Activated CD4-positive, alpha-beta T cell treated with anti-CD3 and anti-CD28 coated beads, Interleukin-2, amount 50 U/mL, for 16 hours (primary cell): ENCODE data around the gene DYNC1I1.

ENCODE experiments used
- DNase-seq: peaks from one replicate; pipeline ENCODE4 v3.0.0-alpha.2; 2020

The DYNC1I1 gene

DNA sequence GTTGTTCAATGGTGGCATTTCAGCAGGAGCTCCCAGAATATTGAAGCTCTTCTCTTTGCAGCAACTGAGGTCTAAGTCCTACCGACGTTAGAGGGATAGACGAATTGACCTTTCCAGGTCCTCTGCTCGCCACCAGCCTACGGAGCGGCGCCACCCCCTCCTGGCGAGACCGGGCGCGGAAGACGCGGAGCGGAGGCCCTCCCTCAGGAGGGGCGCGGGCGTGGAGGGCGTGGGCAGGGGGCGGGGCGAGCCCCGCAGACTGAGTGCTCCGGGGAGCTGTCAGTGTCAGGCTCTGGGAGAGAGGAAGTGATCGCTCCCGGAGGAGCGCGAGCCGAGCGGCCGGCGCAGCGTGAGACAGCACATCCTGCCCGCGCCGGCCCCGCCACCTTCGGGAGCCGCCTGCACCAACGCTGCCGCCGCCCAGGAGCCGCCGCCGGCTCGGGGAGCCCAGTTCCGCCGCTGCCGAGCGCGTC is at the start of gene DYNC1I1:
TSS of gene DYNC1I1 (plus strand) at position 257 of the 473 bp plus-strand sequence. CDS start 32,176 bp downstream, outside the sequence.
- DNase-seq = peak; percentile 46

DNA sequence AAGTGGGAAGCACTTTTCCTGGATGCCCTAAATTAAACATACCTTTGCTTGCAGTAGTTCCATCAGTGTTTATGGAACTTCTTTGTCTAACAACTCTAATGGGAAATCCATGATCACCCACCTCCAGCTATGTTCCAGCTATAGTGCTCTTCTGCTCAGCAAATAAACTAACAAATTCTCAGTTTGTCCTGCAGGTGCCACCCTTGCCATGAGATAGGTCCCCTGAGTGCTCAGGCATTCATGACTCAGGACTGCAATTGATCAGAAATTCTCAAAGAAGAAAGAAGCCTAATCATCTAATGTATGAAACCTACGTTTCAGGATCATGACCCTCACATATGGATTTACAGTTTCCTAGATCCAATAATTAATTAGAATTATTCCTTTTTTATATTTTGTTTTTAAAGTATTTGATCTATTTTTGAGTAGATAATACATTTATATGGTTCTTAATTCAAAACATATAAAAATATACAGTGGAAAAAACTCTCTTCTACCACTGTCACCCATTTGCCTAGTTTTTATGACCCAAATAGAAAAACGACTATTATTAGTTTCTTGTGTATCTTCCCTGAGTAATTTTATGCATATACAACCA is 48.7 kb upstream of the DYNC1I1 start:
- peak; percentile 20 for DNase-seq

DNA sequence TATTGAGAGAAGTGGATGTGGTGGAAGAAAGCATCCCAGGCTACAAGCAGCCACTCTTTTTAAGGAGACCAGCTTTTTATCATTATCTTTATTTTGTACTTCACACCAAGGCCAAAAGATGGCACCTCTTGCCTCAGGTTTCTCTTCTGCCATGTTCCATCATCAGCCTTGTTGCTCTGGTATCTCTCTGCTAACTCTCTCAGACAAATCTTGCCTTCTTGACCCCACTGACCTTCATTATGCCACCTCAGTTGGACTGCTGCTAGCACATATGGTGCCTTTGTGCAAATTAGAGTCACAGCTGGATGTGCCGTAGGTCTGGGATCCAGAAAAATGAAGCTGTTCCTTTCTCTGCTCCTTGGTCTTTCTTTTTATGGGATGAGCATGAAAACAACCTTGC is 47.1 kb upstream of the DYNC1I1 start:
- DNase-seq = no peak

DNA sequence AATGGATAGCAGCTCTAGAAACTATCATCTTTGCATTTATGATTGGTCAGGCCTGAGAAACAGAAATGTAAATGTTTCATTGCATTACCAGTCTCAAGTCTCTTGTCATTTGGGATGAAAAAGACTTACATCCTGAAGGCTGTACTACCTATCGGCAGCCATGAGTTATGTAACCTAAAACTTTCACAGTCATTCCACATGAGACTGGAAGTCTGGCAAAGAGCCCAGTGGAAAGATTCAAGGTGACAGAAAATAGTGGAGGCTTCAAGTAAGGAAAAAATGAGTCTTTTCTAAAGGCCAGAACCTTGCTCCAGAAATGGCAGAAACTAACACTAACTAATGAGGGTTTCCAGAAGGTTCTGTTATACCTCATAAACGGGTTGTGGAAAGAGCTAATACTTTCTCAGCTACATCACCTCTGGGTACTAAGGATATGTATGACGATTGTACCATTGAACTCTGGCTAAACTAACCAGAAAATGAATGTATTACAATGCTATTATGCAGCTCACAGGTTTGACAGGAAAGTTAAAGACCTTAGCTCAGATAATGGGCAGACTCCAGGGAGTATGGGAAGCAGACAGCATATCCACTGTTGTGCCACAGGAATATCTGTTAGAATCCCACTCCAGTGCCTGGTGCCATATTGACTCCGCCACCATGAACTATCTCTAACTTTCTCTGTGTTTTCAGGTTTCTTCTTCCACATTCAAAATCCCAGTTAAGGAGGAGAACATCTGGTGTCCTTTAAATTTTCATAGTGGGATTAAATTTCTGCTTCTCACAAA is 41.7 kb upstream of the DYNC1I1 start:
- DNase-seq = no peak

DNA sequence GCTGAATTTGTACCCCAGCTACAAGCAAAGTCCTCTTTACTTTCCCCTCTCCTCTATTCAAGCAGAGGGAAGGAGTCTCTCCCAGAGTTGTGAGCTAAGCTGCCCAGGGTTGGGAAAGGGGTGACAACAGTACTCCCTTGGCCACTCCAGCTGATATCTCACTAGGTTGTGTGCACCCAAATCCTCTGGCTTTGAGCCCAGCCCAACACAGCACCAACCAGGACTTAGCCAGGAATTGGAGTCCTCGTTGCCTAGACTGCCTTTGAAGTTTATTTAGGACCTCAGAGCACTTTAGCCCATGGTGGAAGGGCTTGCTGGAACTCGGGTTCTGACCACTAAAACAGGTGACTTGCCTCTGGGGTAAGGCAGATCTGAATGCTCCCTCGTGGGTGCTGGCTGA is 35.7 kb upstream of the DYNC1I1 start:
- DNase-seq = no peak

DNA sequence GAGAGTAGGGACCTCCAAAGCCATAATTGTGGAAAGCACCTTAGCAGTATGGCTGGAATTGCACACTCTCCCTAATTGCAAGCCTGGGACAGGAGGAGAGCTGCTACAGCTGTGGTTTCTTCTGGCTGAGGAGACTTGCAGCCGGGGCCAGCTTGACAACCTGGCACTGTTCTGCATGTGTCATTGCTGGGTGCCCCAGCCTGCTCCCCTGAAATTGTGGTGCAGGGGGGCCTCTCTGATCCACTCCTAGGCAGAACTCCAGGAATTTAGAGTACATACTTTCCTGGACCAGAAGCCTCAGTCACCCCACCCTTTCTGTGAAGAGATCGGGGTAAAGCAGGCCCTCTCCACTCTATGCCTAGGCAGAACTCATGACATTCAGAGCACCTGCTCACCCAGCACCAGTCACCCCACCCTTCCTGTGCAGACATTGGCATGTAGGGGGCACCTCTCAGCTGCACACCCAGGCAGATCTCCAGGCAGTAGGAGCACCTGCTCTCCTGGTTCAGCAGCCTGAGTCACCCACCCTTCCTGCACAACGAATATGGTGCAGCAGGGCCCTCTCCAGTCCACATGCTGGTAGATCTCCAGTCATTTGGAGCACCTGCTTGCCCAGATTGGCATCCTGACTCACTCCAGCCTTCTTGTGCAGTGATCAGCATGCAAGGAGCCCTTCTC is 34.4 kb upstream of the DYNC1I1 start:
- DNase-seq = no peak

DNA sequence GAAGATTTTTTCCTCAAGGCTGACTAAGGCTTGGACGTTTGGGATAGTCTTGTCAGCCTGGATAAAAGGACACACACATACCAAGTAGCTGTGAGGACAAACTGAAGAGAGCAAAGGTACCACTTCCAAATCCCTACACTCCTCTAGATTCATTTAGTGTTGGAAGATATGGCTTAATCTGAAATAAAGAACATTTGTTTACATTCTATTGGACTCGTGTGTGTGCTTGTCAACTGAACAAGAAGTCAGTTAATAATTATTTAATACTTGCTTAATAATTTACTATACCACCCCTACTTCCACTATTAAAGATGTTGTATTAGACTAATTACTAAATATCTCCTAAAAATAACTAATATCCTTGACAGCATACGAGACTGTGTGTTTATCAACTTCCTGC is 23.3 kb upstream of the DYNC1I1 start:
- DNase-seq = no peak

DNA sequence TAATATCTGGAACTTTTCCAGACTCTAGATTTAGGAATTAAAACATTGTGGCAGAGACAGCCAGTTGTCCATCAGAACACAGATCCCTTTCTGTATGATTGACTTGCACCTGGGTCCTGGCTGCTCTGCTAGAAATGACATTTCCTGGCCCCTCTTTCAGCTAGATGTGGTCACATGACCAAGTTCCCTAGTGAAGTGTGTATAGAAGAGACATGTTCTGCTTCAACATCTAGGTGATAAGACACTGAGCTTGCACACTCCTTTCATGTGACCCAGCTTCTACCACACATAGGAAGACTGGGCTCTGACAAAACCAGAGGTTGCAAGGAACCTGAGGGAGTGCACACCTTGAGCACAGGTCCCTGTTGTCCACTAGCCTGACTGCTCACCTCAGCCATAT is 22.8 kb upstream of the DYNC1I1 start:
- DNase-seq = no peak

DNA sequence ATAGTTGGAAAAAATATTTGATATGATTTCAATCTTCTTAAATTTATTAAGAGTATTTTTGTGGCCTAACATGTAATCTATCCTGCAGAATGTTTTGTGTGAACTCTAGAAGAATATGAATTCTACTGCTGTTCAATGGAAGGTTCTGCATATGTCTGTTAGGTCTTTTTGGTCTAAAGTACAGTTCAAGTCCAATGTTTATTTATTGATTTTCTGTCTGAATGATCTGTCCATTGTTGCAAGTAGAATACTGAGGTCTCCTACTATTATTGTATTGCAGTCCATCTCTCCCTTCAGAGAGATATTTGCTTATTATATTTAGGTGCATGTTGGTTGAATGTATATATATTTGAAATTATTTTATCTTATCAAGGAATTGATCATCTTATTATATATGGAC is 18.9 kb upstream of the DYNC1I1 start:
- DNase-seq = no peak

DNA sequence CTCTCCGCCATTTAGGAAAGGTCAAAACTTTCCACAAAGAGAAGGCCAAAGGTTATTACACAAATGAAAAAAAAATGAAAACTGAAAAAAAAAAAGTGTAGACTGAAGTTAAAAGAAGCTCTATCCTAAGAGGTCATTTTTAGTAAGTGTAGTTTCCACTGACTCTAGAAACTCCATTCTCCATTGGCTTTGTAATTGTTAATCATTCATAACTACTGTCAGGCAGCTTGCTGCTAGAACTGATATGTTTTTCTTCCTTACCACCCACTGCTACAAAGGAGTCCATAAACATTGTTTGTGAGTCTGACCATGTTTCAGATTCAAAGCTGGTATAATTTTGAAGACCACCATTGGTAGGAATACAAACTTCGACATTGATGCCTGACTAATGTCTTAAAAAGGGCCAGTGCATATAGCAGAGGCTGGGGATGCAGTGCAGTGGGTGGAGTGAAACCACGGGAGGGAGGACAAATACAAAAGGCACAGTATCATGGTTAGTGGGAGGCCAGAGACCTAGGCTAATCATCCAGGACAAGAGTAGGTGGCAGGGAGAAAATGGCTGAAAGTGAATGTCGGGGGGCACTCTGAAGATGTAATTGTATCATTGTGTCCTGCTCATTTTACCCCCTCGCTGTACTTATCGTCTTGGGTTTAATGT is 16.9 kb upstream of the DYNC1I1 start:
- DNase-seq = no peak

DNA sequence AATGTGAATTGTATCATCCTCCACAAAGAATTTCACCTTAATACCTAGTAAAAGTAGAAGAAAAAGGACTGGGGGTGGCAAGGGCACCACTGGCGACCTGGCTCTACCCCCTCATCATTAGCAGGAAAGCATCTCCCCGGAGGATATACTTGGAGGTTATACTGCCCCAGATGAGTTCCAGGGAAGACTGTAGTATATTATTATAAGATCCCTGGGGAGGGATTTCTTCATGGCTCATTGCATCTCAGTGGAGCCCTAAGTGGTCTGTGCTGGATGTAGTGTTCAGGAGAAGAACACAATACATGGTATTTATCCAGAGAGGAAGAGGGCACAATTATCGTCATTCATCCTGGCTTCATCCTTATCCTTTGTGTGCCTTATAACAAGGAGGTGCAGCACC is 14.2 kb upstream of the DYNC1I1 start:
- DNase-seq = no peak

DNA sequence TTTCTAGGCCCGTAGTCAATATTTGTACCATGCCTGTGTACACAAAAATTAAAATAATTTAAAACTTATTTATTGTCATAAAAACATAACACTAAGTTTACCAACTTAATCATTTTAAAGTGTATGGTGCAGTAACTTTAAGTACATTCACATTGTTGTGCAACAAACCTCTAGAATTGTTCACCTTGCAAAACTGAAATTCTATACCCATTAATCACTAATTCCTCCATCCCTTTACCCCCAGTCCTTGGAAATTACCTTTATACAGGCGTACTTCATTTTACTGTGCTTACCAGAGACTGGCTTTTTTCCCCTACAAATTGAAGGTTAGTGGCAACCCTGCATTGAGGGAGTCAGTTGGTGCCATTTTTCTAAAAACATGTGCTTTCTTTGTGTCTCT is 6.3 kb upstream of the DYNC1I1 start:
- DNase-seq = no peak

DNA sequence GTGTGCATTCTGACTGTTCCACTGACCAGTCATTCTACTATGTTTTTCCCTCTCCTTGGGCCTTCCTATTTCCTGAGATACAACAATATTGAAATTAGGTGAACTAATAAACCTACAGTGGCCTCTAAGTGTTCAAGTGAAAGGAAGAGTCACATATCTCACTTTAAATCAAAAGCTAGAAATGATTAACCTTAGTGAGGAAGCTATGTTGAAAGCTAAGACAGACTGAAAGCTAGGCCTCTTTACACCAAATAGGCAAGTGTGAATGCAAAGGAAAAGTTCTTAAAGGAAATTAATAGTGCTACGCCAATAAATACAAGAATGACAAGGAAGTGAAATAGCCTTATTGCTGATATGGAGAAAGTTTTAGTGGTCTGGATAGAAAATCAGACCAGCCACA is 5.7 kb upstream of the DYNC1I1 start:
- no peak for DNase-seq

DNA sequence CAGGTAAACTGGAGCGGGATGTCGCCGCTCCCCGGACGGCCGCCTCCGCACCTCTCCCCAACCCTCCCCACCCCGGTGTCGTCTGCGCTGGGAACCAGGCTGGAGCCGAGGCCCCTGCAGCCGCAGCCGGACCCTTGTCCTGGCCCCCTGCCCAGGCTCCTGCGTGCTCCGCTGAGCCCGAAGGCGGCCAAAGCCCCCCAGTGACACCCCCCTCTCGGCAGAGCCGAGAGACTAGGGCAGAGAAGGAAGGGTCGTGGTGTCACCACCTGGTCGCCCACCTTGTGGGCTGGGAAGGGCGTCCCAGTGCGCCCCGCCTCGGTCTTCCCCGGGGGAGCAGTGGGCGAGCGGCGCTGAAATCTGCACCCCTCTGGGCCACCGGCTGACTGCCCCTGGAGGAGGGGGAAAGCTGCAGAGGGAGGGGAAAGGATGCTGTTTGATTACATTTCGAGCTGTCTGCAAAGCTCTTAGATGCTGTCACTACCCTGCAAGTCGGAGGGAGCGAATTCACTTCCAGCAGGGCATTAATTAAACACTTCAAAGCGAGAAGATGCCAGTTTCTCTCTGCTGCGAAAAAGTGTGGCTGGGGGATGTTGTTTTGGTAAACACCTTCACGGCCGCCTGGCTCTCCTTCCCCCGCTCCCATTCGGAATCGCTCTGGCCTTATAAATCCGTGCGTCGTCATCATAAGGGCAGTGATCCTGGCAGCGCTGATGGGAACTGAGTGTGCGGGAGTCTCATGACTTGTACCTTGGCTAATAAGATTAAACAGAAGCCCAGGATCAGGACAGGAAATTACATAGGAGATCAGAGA is 622 bp downstream of the DYNC1I1 start:
- no peak for DNase-seq

DNA sequence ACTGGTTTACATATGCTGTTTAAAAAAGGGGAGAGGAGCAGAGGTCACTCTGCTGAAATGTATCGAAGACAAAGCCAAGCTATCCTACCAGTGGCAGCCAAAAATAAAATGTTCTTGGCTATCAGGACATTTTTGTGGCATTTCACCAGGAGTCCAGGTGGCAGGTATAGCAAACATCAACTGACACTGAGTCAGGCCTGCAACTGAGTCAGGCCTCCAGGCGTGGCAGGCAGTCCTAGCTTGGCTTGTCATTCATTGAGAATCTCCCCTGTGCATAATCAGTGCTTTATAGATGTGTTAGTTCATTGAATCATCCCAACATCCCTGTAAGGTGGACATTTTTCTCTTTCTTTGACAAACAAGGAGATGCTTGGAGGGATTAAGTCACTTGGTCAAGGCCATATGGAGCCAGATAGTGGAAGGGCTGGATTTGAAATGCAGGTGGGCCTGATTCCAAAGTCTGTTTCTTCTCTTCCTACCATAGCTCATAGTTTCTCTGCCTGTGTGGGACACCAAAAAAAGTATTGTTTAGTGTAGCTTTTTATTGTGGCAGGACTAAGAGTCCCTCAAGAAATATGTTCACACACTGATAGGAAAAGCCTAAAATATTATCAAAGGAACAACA is 4.3 kb downstream of the DYNC1I1 start:
- no peak for DNase-seq

DNA sequence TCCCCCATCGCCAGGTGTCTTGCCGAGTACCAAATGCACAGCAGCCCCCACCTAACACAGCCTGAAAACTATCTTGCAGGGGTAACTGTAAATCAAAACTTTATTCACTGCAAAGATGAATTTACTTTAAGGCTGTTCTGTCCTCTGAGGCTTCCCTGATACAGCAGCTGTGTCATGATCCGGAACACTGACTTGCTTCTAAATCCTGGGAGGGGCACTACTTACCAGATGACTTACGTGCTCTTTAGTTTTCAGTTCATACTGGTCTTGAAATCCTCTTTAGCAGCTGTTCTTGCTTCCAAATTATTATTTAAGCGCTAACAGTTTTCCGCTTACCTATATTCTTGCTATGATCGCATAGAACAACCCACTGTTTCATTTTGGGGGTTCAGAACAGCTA is 4.9 kb downstream of the DYNC1I1 start:
- DNase-seq = no peak

DNA sequence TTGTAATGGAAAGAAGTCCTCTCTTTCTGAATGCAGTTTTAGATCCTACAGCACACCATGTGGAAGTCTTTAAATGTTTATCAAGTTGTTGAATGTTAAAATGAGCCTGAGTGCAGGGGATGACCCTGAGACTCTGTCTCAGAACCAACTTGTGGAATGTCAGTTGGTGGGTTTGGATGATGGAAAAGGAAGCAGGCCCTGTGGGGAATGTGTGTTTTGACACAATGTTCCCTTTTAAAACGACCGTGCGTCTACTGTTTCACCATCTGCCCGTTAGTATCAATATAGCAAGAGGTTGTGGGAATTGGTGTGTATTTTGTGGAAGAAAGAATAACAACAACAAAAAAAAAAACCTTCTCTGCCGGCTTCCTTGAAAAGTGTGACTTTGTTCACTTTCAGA is 8.3 kb downstream of the DYNC1I1 start:
- no peak for DNase-seq

DNA sequence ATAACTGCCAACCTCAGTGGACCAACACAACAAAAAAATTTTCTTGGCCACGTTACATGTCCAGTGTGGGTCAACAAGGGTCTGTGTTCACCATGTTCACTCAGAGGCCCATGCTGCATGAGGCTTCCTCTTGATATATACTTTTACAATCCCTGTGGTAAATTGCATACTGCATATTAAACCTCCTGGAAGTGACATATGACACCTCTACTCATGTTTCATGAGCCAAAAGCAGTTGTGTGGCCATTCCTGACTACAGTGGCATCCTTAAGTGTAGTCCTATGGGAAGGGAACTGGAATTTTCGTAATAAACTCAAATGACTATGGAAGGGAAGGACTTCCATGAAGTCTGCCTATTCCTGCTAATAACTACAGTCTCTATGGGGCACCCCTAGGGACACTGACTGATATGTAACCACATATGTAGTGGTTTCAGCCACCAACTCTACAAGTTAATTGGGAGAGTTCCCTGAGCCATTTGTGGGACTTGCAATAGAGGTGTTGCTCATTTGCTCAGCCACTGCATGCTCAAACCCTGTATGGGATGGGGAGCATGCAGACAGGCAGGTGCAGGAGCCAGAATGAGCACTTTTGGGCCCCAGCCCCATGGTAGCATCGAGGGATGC is 9.7 kb downstream of the DYNC1I1 start:
- no peak for DNase-seq

DNA sequence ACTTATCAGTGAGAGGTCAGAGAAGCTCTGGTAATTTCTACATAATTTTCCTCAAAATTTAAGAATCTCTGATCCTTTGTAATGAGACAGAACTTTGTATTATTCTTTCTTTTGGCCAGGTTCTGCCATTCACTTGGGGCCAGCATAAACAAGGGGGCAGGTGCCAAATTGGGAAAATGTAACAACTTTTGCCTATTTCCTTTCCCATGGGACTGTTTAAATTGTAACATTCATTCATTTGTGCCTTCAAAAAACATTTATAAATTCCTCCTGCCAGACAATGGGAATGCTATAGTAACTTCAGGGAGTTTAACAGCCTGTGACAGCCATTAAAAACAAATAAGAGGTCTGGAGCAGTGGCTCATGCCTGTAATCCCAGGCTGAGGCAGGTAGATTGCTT is 12.4 kb downstream of the DYNC1I1 start:
- no peak for DNase-seq

DNA sequence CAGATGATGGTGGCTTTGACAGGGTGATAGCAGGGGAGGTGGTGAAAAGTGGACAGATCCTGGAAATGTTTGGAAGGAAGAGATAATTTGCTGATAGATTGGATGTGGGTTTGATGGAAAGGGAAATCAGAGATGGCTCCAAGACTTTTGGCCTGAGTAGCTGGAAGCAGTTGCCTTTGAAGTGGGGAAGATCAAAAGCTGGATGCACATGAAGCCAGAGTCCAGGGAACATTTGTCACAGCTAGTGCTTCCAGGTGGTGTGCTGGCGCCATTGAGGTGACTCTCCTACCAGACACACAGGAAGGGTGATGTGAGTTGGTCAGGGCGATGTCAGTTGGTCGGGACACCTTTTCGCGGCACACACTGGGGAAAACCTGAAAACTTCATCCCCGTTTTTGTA is 15.9 kb downstream of the DYNC1I1 start:
- no peak for DNase-seq

DNA sequence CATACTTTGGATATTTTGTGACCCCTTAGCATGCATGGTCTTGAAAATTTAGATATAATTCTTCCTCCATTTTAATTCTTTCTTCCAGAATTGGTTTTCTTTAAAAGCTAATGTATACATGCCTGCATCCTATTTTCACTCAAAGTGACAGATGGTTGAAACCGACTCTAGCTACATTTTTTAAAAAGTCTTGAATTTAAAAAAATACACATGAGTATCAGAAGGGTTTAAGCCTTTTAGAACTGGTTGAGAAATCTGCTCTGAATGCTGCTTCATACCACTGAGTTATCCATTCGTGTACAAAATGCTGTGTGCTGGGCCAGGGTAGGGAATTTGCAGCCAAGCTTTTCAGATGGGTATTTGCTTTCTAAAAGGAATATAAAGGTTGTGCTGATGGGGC is 16.5 kb downstream of the DYNC1I1 start:
- DNase-seq = no peak

DNA sequence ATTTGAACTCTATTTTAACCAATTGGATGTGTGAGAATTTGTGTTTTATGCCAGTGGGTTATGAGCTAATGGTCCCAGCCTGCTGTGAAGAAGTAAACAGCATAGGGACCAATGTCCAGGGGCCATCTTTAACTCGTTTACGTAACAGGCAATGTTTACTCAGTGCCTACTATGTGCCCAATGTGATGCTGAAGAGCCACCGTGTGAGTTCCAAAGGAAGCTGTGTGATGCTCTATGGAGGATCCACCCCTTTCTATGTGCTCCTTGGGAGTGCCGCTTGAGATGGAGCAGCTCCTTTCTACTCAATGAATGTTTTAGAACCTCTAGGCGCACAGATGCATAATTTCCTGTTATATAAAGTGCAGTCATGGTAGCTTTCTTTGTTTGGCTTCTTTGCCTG is 21.3 kb downstream of the DYNC1I1 start:
- DNase-seq = no peak
